Stimulated activated CD4-positive, alpha-beta T cell treated with anti-CD3 and anti-CD28 coated beads, Interleukin-12 subunit alpha, Interleukin-12 subunit beta, amount 100 ng/mL, for 48 hours (primary cell): ENCODE measurements around the gene F5.

Experiments
- DNase-seq, 3 donors: peaks; one replicate each; pipeline ENCODE4 v3.0.0-alpha.2; 2020; ENCODE audit warnings: low read depth in 2 of 3, low spot score in 1 of 3

The F5 gene

GRCh38 chr1:169588785-169589485, 2.7 kb upstream of the F5 start:
- DNase-seq: peak in 2 of 3 donors; percentile 18 to 53

- no peak for DNase-seq
These were observed 1.8 kb upstream of the F5 start for GRCh38 chr1:169588112-169588511.

GRCh38 chr1:169586067-169586394, 250 bp downstream of the F5 start:
- DNase-seq: no peak

GRCh38 chr1:169585181-169585580, 1.1 kb downstream of the F5 start:
- no peak for DNase-seq

- DNase-seq: peak in 1 of 3 donors; percentile 5
These were observed 1.7 kb downstream of the F5 start for GRCh38 chr1:169584483-169585144.

- DNase-seq: no peak
These were observed 8.1 kb downstream of the F5 start for GRCh38 chr1:169577981-169578738.

GRCh38 chr1:169576935-169577331, 9.3 kb downstream of the F5 start:
- DNase-seq: no peak

- no peak for DNase-seq
These were observed 9.9 kb downstream of the F5 start for GRCh38 chr1:169576241-169576934.

GRCh38 chr1:169574336-169574735, 11.9 kb downstream of the F5 start:
- no peak for DNase-seq

GRCh38 chr1:169572187-169572586, 14.1 kb downstream of the F5 start:
- DNase-seq: no peak

- no peak for DNase-seq
These were observed 14.8 kb downstream of the F5 start for GRCh38 chr1:169571450-169571849.

- DNase-seq: no peak
These were observed 16.1 kb downstream of the F5 start for GRCh38 chr1:169570172-169570574.

- no peak for DNase-seq
These were observed 17.8 kb downstream of the F5 start for GRCh38 chr1:169568497-169568896.

- no peak for DNase-seq
These were observed 20.7 kb downstream of the F5 start for GRCh38 chr1:169565335-169566271.

GRCh38 chr1:169563650-169564049, 22.6 kb downstream of the F5 start:
- no peak for DNase-seq

- no peak for DNase-seq
These were observed 23.2 kb downstream of the F5 start for GRCh38 chr1:169563019-169563615.

- no peak for DNase-seq
These were observed 24.6 kb downstream of the F5 start for GRCh38 chr1:169561692-169562091.

- no peak for DNase-seq
These were observed 29.1 kb downstream of the F5 start for GRCh38 chr1:169557131-169557530.

GRCh38 chr1:169550294-169550693, 36.0 kb downstream of the F5 start:
- DNase-seq: no peak

- DNase-seq: no peak
These were observed 38.0 kb downstream of the F5 start for GRCh38 chr1:169548282-169548681.
